C4-2B (cell line): Measurements from ENCODE around the gene ATP6V0C.

ENCODE experiments used
- ZFX ChIP-seq: fragments of 450-650 bp; IDR thresholded peaks from 2 replicates; pipeline ENCODE4 v1.6.1; 2017
- TF ChIP-seq, protein P1 (sequence below): fragments of 450-650 bp; conservative IDR thresholded peaks from 2 replicates; pipeline ENCODE4 v1.5.1; 2017; ENCODE audit warnings: mild to moderate bottlenecking

DNA sequence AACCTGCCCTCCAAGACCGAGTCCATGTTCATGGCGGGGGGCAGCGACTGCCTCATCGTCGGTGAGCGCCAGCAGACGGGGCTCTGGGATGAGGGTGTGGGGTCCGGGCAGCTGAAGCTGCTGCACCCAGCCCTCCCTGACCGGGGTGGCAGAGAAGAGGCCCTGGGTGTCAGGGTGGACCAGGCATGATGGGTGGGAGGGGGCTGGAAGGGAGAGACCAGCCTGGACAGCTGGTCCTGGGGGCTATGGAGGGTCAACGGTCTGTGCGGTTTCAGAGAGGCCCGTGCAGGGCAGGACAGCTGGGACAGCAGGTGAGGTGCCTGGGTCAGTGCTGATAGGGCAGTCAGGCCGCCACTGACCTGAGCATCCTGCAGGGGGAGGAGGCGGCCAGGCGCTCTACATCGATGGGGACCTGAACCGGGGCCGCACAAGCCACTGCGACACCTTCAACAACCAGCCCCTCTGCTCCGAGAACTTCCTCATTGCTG lies 13.3 kb upstream of the ATP6V0C start:
- TF ChIP-seq, protein P1, sequence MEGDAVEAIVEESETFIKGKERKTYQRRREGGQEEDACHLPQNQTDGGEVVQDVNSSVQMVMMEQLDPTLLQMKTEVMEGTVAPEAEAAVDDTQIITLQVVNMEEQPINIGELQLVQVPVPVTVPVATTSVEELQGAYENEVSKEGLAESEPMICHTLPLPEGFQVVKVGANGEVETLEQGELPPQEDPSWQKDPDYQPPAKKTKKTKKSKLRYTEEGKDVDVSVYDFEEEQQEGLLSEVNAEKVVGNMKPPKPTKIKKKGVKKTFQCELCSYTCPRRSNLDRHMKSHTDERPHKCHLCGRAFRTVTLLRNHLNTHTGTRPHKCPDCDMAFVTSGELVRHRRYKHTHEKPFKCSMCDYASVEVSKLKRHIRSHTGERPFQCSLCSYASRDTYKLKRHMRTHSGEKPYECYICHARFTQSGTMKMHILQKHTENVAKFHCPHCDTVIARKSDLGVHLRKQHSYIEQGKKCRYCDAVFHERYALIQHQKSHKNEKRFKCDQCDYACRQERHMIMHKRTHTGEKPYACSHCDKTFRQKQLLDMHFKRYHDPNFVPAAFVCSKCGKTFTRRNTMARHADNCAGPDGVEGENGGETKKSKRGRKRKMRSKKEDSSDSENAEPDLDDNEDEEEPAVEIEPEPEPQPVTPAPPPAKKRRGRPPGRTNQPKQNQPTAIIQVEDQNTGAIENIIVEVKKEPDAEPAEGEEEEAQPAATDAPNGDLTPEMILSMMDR = no peak
- TF ChIP-seq ZFX = no peak
